GM12865 (cell line): Measurements from ENCODE around the gene TOMM6.
A peak's percentile ranks its signal among the peaks of the same experiment; 100 is the strongest.

ENCODE experiments used
- DNase-seq: peaks from one replicate; pipeline ENCODE4 v3.0.0; 2010; ENCODE audit warnings: low read depth
- H3K4me3 ChIP-seq: 2 replicates; pipeline ENCODE4 v1.5.1; 2011; ENCODE audit warnings: mild to moderate bottlenecking, low read depth, low read length, control low read depth
- TF ChIP-seq, protein P1 (sequence below): IDR thresholded peaks from 2 replicates; pipeline ENCODE4 v1.5.1; 2011; ENCODE audit warnings: low read length, control low read depth, low read depth, inconsistent platforms; ENCODE audit not compliant: insufficient read depth; ENCODE audit errors: missing control alignments

The TOMM6 gene

DNA sequence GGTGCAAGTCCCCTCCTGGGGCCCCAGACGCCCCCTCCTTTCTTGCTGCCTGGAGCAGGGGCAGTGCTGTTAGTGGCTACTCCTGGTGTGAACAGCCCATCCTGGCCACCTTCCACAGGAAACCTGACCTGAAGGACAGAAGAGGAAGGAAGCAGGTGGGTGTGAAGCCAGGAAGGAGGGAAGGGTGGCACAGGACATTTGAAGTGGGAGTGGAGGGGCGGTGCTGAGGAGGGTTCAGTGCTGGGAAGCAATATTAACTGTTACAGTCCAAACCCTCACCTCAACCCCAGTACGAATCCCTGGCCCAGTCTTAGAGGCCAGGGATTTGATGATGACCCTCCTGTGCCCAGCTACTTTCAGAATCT lies 6.1 kb upstream of the TOMM6 start:
- no peak for DNase-seq

DNA sequence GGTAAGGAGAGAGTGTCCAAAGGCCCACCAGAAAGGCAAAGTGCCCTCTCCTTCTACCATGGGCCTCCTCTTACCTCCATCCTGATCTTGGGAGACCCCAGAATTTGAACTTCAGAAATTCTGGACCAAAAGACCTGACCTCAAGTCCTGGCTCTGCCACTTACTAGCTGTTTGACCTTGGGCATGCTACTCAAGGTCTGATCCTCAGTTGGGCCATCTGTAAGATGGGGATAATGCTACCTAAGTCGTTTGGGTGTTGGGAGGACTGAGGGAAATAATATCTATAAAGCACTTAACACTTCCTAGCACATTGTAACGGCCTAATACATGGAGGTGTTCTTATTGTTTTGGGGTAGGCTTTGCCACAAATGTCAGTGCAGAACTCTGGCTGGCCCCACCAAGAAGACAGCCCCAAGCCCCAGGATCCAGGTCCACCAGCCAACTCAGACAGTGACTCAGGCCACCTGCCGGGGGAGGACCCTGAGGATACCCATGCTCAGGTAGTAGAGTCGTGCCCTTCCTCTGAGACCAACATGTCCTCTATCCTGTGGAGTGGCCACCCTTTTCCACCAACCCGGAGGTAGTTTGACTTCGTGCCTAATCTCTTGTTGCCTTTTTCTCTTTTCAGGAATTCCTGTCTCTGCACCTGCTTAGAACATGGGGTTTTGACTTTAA lies 4.3 kb upstream of the TOMM6 start:
- TF ChIP-seq, protein P1, sequence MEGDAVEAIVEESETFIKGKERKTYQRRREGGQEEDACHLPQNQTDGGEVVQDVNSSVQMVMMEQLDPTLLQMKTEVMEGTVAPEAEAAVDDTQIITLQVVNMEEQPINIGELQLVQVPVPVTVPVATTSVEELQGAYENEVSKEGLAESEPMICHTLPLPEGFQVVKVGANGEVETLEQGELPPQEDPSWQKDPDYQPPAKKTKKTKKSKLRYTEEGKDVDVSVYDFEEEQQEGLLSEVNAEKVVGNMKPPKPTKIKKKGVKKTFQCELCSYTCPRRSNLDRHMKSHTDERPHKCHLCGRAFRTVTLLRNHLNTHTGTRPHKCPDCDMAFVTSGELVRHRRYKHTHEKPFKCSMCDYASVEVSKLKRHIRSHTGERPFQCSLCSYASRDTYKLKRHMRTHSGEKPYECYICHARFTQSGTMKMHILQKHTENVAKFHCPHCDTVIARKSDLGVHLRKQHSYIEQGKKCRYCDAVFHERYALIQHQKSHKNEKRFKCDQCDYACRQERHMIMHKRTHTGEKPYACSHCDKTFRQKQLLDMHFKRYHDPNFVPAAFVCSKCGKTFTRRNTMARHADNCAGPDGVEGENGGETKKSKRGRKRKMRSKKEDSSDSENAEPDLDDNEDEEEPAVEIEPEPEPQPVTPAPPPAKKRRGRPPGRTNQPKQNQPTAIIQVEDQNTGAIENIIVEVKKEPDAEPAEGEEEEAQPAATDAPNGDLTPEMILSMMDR: no peak
- DNase-seq: no peak
- no peak overlapping the region for H3K4me3 ChIP-seq

More for the DNA sequence above, 6.1 kb upstream of the TOMM6 start:
- no peak overlapping the region for H3K4me3 ChIP-seq
- TF ChIP-seq, protein P1: no peak

DNA sequence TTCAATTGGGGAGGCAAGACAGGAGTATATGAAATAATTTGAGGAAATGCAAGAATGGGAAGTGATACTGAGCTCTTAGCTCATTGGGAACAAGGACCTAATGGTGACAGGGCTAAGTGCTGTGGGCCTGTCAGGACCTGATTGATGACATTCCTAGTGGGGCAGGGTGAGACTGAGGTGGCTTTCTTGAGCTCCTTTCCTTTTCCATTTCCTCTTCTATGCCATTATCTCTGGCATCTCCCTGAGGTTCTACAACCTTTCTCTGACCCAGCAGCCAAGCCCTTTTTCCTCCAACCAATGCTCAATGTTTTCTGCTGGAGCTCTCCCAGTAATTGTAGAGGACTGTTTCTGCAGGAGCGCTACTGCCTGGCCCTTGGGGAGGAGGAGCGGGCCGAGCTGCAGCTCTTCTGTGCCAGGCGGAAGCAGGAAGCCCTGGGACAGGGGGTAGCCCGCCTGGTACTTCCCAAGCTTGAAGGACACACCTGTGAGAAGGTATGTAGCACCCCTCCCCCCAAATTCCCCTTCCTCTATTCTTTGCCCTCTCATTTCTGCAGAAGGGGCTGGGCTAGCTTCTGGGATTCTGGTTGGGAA lies 2.8 kb upstream of the TOMM6 start:
- no peak for DNase-seq
- TF ChIP-seq, protein P1: no peak
- no peak overlapping the region for H3K4me3 ChIP-seq

DNA sequence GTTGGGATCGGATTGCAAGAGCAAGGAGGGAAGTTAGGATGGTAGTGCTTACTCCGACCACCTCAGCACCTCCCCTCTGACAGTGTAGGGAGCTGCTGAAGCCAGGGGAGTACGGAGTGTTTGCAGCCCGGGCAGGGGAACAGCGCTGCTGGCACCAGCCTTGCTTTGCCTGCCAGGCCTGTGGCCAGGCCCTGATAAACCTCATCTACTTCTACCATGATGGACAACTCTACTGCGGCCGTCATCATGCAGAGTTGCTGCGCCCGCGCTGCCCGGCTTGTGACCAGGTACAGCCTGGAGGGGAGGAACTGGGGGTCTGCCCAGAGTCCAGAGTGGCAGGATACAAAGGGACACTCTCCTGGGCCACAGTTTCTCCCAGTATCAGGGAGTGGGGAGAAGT lies 2.2 kb upstream of the TOMM6 start:
- no peak for DNase-seq
- H3K4me3 ChIP-seq: no peak overlapping the region
- TF ChIP-seq, protein P1: no peak

DNA sequence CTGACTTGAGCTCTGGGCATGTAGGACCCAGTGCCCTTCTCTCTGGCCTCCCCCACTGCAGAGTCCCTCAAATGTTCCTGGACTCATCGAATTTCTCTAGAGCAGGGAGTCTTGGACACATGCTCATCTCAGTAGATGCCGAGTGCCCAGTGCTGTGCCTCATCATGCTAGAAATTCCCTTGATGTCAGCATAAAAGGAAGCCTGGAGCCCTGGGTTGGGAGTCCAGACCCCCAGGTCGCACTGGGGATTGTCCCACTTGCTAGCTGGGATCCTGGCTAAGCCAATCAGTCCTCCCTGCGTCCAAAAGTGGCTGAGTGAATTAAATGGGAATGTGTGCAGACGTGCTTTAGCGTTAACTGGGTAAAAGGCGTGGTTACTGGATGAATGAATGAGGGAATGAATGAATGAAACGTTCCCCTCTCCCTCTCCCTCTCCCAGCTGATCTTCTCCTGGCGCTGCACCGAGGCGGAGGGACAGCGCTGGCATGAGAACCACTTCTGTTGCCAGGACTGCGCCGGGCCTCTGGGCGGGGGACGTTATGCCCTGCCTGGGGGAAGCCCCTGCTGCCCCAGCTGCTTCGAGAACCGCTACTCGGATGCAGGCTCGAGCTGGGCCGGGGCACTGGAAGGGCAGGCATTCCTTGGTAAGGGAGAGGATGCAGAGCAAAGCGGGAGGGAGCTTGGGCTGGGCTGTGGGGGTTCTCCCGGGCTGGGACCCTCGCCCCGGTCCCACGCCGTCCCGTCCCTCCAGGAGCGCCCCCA lies 1.6 kb upstream of the TOMM6 start:
- no peak for DNase-seq
- TF ChIP-seq, protein P1: no peak

DNA sequence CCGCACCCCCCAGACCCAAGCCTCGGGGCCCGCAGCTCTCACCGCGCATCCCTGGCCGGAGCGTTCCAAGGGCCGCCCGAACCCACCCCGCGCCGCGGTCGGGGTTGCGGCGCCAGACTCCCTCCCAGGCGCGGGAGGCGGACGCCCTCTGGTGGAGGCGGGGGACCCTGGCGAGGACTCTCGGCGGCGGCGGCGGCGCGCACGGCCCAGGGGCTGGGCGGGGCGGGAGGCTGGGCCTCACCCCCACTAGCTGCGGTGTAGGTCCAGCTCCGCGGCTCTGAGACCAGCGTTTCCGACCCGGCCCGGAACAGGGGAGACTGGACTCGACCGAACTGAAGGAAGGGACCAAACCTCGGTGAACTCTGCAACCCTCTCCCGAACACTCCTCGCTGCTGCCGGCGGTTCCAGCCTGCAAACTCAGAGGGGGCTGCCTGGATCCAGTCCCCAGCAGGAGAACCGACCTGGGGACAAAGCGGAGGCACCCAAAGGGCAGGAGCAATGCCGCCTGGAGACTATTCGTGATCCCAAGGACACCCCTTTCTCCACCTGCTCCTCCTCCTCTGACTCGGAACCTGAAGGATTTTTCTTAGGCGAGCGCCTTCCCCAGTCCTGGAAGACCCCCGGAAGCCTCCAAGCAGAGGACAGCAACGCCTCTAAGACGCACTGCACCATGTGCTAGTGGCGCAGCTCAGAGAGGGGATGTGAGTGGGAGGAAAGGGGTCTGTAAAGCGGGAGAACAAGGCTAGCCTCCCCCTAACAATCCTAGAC lies 859 bp upstream of the TOMM6 start:
- DNase-seq: peak; percentile 88
- peak overlapping the region; percentile 74 for H3K4me3 ChIP-seq
- TF ChIP-seq, protein P1: peak; percentile 84

More for the DNA sequence above, 1.6 kb upstream of the TOMM6 start:
- peak overlapping the region; percentile 74 for H3K4me3 ChIP-seq
